HEK293T (cell line): ENCODE results near the gene OXER1.

Experiments used
- CTCF ChIA-PET: fragments of 350-600 bp; formaldehyde crosslinking; extraction: SDS; loops from one replicate; lab custom pipeline; 2021; ENCODE audit warnings: antibody characterized with exemption, inconsistent platforms; lab: Yijun Ruan, JAX
- POLR2A ChIA-PET: fragments of 350-600 bp; formaldehyde crosslinking; extraction: SDS; loops from one replicate; lab custom pipeline; 2020; ENCODE audit warnings: antibody characterized with exemption, inconsistent platforms; lab: Yijun Ruan, JAX
- DNase-seq: peaks from one replicate; pipeline ENCODE4 v3.0.0; 2012; ENCODE audit warnings: mixed read lengths; ENCODE audit errors: extremely low spot score
- ARNT ChIP-seq: fragments of 450-650 bp; IDR thresholded peaks from 2 replicates; pipeline ENCODE4 v1.6.1; 2017; ENCODE audit warnings: mild to moderate bottlenecking
- BHLHE40 ChIP-seq: fragments of 450-650 bp; IDR thresholded peaks from 2 replicates; pipeline ENCODE4 v1.6.1; 2016; ENCODE audit warnings: mild to moderate bottlenecking, moderate library complexity, borderline replicate concordance
- CTBP1 ChIP-seq: fragments of 450-650 bp; IDR thresholded peaks from 2 replicates; pipeline ENCODE4 v1.6.1; 2016; ENCODE audit warnings: borderline replicate concordance
- ELF4 ChIP-seq: fragments of 450-650 bp; IDR thresholded peaks from 2 replicates; pipeline ENCODE4 v1.6.1; 2017; ENCODE audit warnings: antibody characterized with exemption
- FOXA1 ChIP-seq: fragments of 450-650 bp; IDR thresholded peaks from 2 replicates; pipeline ENCODE4 v1.6.1; 2016; ENCODE audit warnings: mild to moderate bottlenecking
- FOXK2 ChIP-seq: fragments of 450-650 bp; IDR thresholded peaks from 2 replicates; pipeline ENCODE4 v1.6.1; 2016; ENCODE audit warnings: mild to moderate bottlenecking
- FOXM1 ChIP-seq: fragments of 450-650 bp; IDR thresholded peaks from 2 replicates; pipeline ENCODE4 v1.6.1; 2017; ENCODE audit warnings: mild to moderate bottlenecking, borderline replicate concordance
- HDGF ChIP-seq: fragments of 450-650 bp; IDR thresholded peaks from 2 replicates; pipeline ENCODE4 v1.6.1; 2017; ENCODE audit warnings: antibody characterized with exemption, borderline replicate concordance
- L3MBTL2 ChIP-seq: fragments of 450-650 bp; conservative IDR thresholded peaks from 2 replicates; pipeline ENCODE4 v1.6.1; 2016; ENCODE audit warnings: mild to moderate bottlenecking
- LEF1 ChIP-seq: fragments of 450-650 bp; IDR thresholded peaks from 2 replicates; pipeline ENCODE4 v1.6.1; 2017; ENCODE audit warnings: mild to moderate bottlenecking, borderline replicate concordance
- NFRKB ChIP-seq: fragments of 450-650 bp; IDR thresholded peaks from 2 replicates; pipeline ENCODE4 v1.6.1; 2016; ENCODE audit warnings: mild to moderate bottlenecking, moderate library complexity
- PKNOX1 ChIP-seq: fragments of 450-650 bp; IDR thresholded peaks from 2 replicates; pipeline ENCODE4 v1.6.1; 2016
- SP1 ChIP-seq: fragments of 450-650 bp; IDR thresholded peaks from 2 replicates; pipeline ENCODE4 v1.6.1; 2017
- SUZ12 ChIP-seq: fragments of 450-650 bp; IDR thresholded peaks from 2 replicates; pipeline ENCODE4 v1.6.1; 2016; ENCODE audit warnings: mild to moderate bottlenecking
- TARDBP ChIP-seq: fragments of 450-650 bp; IDR thresholded peaks from 2 replicates; pipeline ENCODE4 v1.6.1; 2016
- ZNF384 ChIP-seq: fragments of 450-650 bp; IDR thresholded peaks from 2 replicates; pipeline ENCODE4 v1.6.1; 2016

The OXER1 gene

GRCh38 chr2:42764096-42764495 is at the start of gene OXER1:
TSS of gene OXER1 (minus strand) at chr2:42764135. CDS start at chr2:42764062, 73 bp downstream.
- DNase-seq = no peak
- TF ChIP-seq L3MBTL2 = no peak
- no peak for TF ChIP-seq ARNT
- TF ChIP-seq FOXM1 = no peak
- TF ChIP-seq SP1 = no peak
- TF ChIP-seq SUZ12 = no peak
- no peak for TF ChIP-seq PKNOX1
- TF ChIP-seq TARDBP = no peak
- no peak for TF ChIP-seq CTBP1
- TF ChIP-seq NFRKB = no peak
- no peak for TF ChIP-seq LEF1
- TF ChIP-seq ELF4 = no peak
- no peak for TF ChIP-seq HDGF
- CTCF ChIA-PET = no interaction called here
- POLR2A ChIA-PET = no interaction called here

- ChIA-PET CTCF (interaction anchor here (0.6 to 1.3 kb wide), 4 partner anchors 139 to 415 kb away, joined by 3 to 4 read pairs (median 4); no protein-coding TSS in a partner anchor), POLR2A (no interaction called here)
- TF ChIP-seq PKNOX1 (no peak), HDGF (no peak), CTBP1 (no peak), ARNT (no peak), TARDBP (no peak), FOXK2 (no peak), FOXA1 (no peak), ZNF384 (no peak)
- DNase-seq = peak; percentile 22
These were observed 49.1 kb upstream of the OXER1 start for GRCh38 chr2:42812899-42813479.

- ChIA-PET POLR2A (interaction anchor here (0.8 to 2.5 kb wide), 14 partner anchors 8 to 415 kb away, joined by 3 to 13 read pairs (median 4); partner anchors contain the start of gene ZFP36L2), CTCF (interaction anchor here (1.3 kb wide), 1 partner anchor 47 kb away, joined by 3 read pairs; no protein-coding TSS in a partner anchor)
- TF ChIP-seq ZNF384 (no peak), SUZ12 (no peak), NFRKB (no peak), FOXK2 (no peak), FOXM1 (no peak), ARNT (no peak), LEF1 (no peak), BHLHE40 (no peak), TARDBP (no peak), SP1 (no peak), CTBP1 (no peak), L3MBTL2 (no peak), PKNOX1 (no peak), HDGF (no peak)
- DNase-seq = peak; percentile 30
These were observed 47.3 kb upstream of the OXER1 start for GRCh38 chr2:42810971-42811811.

- peak; percentile 92 for DNase-seq
- ChIA-PET CTCF (interaction anchor here (0.5 kb wide), 1 partner anchor 66 kb away, joined by 3 read pairs; no protein-coding TSS in a partner anchor), POLR2A (interaction anchor here (0.7 to 2.5 kb wide), 17 partner anchors 9 to 416 kb away, joined by 3 to 13 read pairs (median 3); partner anchors contain the start of gene ZFP36L2)
- TF ChIP-seq FOXK2 (no peak), BHLHE40 (no peak), LEF1 (no peak), SP1 (no peak), PKNOX1 (no peak), ZNF384 (no peak), FOXA1 (no peak), FOXM1 (no peak), NFRKB (no peak), ELF4 (no peak), SUZ12 (no peak), CTBP1 (no peak), L3MBTL2 (peak; percentile 72), ARNT (no peak), HDGF (peak; percentile 50; the same call in 1 of the 2 replicates), TARDBP (peak; percentile 30; the same call in 1 of the 2 replicates)
These were observed 46.4 kb upstream of the OXER1 start for GRCh38 chr2:42810121-42810970.
